Measurements from ENCODE around the gene TRIP10. TPM values are rescaled to one million over a fixed set of nuclear protein-coding genes. Genes with fewer than 3 reads are reported as not detected.
"Not testable (repeated sequence)": the region's sequence is repeated elsewhere in the genome, so short reads cannot be mapped to it uniquely, and the experiment has no call there.

The TRIP10 gene
- total and polyA plus RNA-seq, 4 donors = 68.6 to 261 (median 119) TPM

DNA sequence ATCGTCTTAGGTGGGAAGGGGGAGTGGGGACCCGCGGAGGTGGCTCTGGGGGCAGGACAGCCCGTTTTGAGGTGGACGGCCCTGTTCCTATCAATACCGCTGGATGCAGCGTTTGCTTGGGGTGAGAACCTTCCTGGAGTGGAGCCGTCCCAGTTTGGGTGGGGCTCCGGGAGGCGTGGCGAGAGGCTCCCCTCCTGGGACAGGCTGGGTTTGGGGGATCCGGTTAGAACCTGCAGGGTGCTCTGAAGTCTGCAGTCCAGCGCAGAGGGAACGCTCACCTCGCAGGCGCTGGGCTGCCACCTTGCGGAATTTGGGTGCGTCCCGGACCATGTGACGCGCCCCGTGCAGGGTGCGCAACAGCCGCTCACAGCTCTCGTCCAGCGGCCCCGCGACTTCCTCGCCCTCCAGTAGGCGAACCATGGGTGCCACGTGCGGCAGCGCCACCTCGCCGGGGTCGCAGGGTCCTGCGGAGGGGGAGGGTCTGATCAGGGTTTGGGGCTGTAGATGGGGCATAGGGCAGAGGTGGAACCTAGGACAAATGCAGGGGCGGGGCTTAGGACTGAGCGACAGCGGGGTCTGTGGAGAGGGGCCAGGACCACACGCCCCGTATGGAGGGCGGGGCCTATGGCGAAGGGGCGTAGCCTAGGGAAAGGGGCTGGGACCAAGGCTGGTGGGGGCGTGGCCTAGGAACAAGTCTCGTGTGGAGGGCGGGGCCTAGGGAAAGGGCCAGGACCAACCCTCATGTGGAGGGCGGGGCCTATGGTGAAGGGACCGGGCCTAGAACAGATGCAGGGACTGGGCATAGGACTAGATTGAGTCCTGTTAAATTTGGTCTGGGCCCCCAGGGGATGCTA, 13.9 kb downstream of the TRIP10 start:
- 3 to 4% methylated on average over 50 of the region's 50 CpGs for WGBS, 2 donors
- Histone ChIP-seq H3K27me3 (ENCODE audit: control insufficient read depth in 1 of 2, insufficient read depth in 2 of 2, low read length in 1 of 2) (no peaks in the 10 kb centered on the region), H3K27ac (ENCODE audit: low read depth in 1 of 2, low read length in 2 of 2) (peak overlapping the region in 1 of 2 donors; percentile 4), H3K36me3 (ENCODE audit: control insufficient read depth in 1 of 2, insufficient read depth in 2 of 2, low read length in 1 of 2) (peaks cover 2 to 4% of the 10 kb centered on the region in 2 donors), H3K4me3 (ENCODE audit: low read length in 2 of 2) (no peak overlapping the region), H3K4me1 (ENCODE audit: control insufficient read depth in 1 of 2, insufficient read depth in 2 of 2, low read length in 2 of 2) (no peaks in the 10 kb centered on the region), H3K9me3 (ENCODE audit: control insufficient read depth, low read length) (no peaks in the 10 kb centered on the region)
- ATAC-seq (ENCODE audit: low FRiP score) (peak; percentile 87), DNase-seq (peak; percentile 83 to 93)
- intact Hi-C loops (cut with DNase I) = no loop called here

DNA sequence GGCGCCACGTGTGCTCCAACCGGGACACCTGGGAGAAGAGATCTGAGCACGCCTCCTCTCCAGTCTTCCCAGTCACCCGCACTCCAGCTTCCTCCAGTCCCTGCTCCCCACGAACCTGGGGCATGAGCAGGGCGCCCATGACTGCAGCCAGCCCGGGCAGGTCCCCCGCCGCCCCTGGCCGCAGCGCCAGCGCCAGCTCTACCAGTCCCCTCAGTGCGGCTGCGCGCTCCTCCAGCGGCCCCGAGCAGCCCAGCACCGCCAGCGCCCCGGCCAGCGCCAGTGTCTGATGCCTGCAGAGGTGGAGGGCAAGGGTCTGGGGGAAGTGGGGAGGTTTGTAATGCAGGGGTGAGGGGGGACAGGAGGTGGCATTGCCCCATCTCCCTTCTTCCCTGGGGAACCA, 14.7 kb downstream of the TRIP10 start:
- Histone ChIP-seq H3K27ac (ENCODE audit: low read depth in 1 of 2, low read length in 2 of 2) (no peak overlapping the region), H3K27me3 (ENCODE audit: control insufficient read depth in 1 of 2, insufficient read depth in 2 of 2, low read length in 1 of 2) (no peaks in the 10 kb centered on the region), H3K9me3 (ENCODE audit: control insufficient read depth, low read length) (no peaks in the 10 kb centered on the region), H3K4me1 (ENCODE audit: control insufficient read depth in 1 of 2, insufficient read depth in 2 of 2, low read length in 2 of 2) (no peaks in the 10 kb centered on the region), H3K4me3 (ENCODE audit: low read length in 2 of 2) (no peak overlapping the region), H3K36me3 (ENCODE audit: control insufficient read depth in 1 of 2, insufficient read depth in 2 of 2, low read length in 1 of 2) (peaks cover 2 to 4% of the 10 kb centered on the region in 2 donors)
- intact Hi-C loops (cut with DNase I) = no loop called here
- no peak for DNase-seq
- 94 to 95% methylated on average over 22 of the region's 22 CpGs for WGBS, 2 donors
- no peak for ATAC-seq (ENCODE audit: low FRiP score)

DNA sequence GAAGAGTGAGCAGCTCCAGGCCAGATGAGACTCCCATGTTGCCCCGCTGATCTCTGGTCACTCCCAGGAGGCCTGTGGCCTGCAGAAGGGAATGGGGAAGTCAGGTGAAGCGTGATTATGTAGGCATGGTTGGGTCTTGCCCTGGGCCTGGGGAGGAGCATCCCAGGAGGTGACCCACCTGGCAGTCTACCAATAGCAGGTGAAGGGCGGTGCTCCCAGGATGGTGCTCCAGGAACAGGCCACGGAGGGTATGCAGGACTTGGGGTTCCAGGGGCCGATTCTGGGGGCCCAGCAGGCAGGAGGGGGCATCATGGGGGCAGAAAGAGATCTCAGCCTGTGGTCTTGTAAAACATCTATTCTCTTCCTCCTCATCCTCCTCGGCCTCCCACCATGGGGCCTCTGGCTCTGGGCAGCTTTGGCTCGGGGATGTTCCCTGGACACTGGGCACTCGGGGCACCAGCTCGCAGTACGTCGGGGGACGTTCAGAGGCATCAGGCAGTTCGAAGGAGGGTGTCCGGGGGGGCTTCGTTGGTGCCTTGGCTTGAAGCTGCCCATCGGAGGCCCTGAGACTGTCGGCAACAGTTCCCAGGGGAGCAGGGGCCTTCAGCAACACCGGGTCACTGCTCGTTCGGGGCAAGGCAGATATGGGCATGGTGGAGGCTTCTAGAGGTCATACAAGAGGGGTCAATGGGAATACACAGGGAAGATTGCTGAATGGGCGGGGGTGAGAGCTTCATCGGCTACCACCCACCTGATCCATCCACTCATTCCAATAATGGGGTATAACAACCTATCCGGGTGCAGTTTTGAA, 15.4 kb downstream of the TRIP10 start:
- intact Hi-C loops (cut with DNase I) = no loop called here
- no peak for DNase-seq

GRCh38 chr19:6760606-6761005, 21.1 kb downstream of the TRIP10 start:
- no peak overlapping the region for H3K4me3 ChIP-seq (ENCODE audit: low read length in 2 of 2)
- H3K27ac ChIP-seq (ENCODE audit: low read depth in 1 of 2, low read length in 2 of 2) = no peak overlapping the region
- H3K4me1 ChIP-seq (ENCODE audit: control insufficient read depth in 1 of 2, insufficient read depth in 2 of 2, low read length in 2 of 2) = no peaks in the 10 kb centered on the region
- H3K9me3 ChIP-seq (ENCODE audit: control insufficient read depth, low read length) = peaks cover 1% of the 10 kb centered on the region
- H3K27me3 ChIP-seq (ENCODE audit: control insufficient read depth in 1 of 2, insufficient read depth in 2 of 2, low read length in 1 of 2) = no peaks in the 10 kb centered on the region
- ATAC-seq (ENCODE audit: low FRiP score) = no peak
- whole genome bisulfite sequencing, 2 donors = 92 to 94% methylated on average over 17 of the region's 17 CpGs
- DNase-seq = no peak
- H3K36me3 ChIP-seq (ENCODE audit: control insufficient read depth in 1 of 2, insufficient read depth in 2 of 2, low read length in 1 of 2) = no peaks in the 10 kb centered on the region
- intact Hi-C loops (cut with DNase I) = no loop called here

More for the DNA sequence above, 15.4 kb downstream of the TRIP10 start:
- no peaks in the 10 kb centered on the region for H3K27me3 ChIP-seq (ENCODE audit: control insufficient read depth in 1 of 2, insufficient read depth in 2 of 2, low read length in 1 of 2)
- H3K27ac ChIP-seq (ENCODE audit: low read depth in 1 of 2, low read length in 2 of 2) = no peak overlapping the region
- no peaks in the 10 kb centered on the region for H3K4me1 ChIP-seq (ENCODE audit: control insufficient read depth in 1 of 2, insufficient read depth in 2 of 2, low read length in 2 of 2)
- 89 to 94% methylated on average over 22 to 23 of the region's 23 CpGs for WGBS, 2 donors
- ATAC-seq (ENCODE audit: low FRiP score) = no peak
- peaks cover 2 to 4% of the 10 kb centered on the region in 2 donors for H3K36me3 ChIP-seq (ENCODE audit: control insufficient read depth in 1 of 2, insufficient read depth in 2 of 2, low read length in 1 of 2)
- no peaks in the 10 kb centered on the region for H3K9me3 ChIP-seq (ENCODE audit: control insufficient read depth, low read length)
- no peak overlapping the region for H3K4me3 ChIP-seq (ENCODE audit: low read length in 2 of 2)

GRCh38 chr19:6761053-6761676, 21.7 kb downstream of the TRIP10 start:
- DNase-seq = no peak
- Histone ChIP-seq H3K4me3 (ENCODE audit: low read length in 2 of 2) (no peak overlapping the region), H3K27ac (ENCODE audit: low read depth in 1 of 2, low read length in 2 of 2) (no peak overlapping the region), H3K4me1 (ENCODE audit: control insufficient read depth in 1 of 2, insufficient read depth in 2 of 2, low read length in 2 of 2) (no peaks in the 10 kb centered on the region), H3K27me3 (ENCODE audit: control insufficient read depth in 1 of 2, insufficient read depth in 2 of 2, low read length in 1 of 2) (no peaks in the 10 kb centered on the region), H3K9me3 (ENCODE audit: control insufficient read depth, low read length) (peaks cover 1% of the 10 kb centered on the region), H3K36me3 (ENCODE audit: control insufficient read depth in 1 of 2, insufficient read depth in 2 of 2, low read length in 1 of 2) (no peaks in the 10 kb centered on the region)
- no peak for ATAC-seq (ENCODE audit: low FRiP score)
- intact Hi-C loops (cut with DNase I) = no loop called here
- 70 to 93% methylated on average over 4 of the region's 4 CpGs for WGBS, 2 donors

- H3K36me3 ChIP-seq (ENCODE audit: control insufficient read depth in 1 of 2, insufficient read depth in 2 of 2, low read length in 1 of 2); H3K27ac ChIP-seq (ENCODE audit: low read depth in 1 of 2, low read length in 2 of 2); H3K27me3 ChIP-seq (ENCODE audit: control insufficient read depth in 1 of 2, insufficient read depth in 2 of 2, low read length in 1 of 2); H3K9me3 ChIP-seq (ENCODE audit: control insufficient read depth, low read length); H3K4me3 ChIP-seq (ENCODE audit: low read length in 2 of 2); intact Hi-C loops (cut with DNase I); DNase-seq; ATAC-seq (ENCODE audit: low FRiP score); H3K4me1 ChIP-seq (ENCODE audit: control insufficient read depth in 1 of 2, insufficient read depth in 2 of 2, low read length in 2 of 2): not testable (repeated sequence)
- 82 to 90% methylated on average over 8 of the region's 8 CpGs for WGBS, 2 donors
These were observed 22.8 kb downstream of the TRIP10 start for GRCh38 chr19:6762253-6762797.

DNA sequence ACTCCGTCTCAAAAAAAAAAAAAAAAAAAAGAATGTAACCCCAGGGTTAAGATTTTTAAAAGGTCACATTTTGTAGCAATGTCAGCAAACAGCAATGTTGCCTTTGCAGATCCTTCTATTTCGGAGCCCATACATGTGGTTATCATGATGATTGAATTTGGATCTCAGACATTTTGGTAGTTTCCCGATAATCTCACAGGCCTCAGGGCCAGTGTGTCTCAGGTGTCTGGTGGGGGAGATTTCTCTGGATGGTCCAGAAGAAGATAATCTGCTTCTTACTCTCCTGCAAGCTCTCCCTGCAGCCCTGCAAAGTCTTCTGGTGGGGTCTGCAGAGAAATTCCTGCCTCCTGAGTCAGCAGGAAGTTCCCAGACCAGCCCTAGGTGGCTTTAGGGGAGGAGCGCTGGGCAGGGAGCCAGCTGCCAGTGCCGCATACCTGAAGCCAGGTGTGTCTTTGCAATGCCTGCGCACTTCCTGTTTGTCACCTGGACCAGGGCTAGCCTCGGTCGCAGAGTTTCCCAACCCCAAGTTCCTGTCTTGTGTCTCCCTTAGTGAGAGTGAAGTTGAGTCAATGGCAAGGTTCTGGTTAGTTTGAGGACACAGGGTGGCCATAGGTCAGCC, 26.4 kb downstream of the TRIP10 start:
- no peak for DNase-seq
- Histone ChIP-seq H3K4me1 (ENCODE audit: control insufficient read depth in 1 of 2, insufficient read depth in 2 of 2, low read length in 2 of 2) (no peaks in the 10 kb centered on the region), H3K36me3 (ENCODE audit: control insufficient read depth in 1 of 2, insufficient read depth in 2 of 2, low read length in 1 of 2) (no peaks in the 10 kb centered on the region), H3K4me3 (ENCODE audit: low read length in 2 of 2) (no peak overlapping the region), H3K9me3 (ENCODE audit: control insufficient read depth, low read length) (peaks cover 1% of the 10 kb centered on the region), H3K27me3 (ENCODE audit: control insufficient read depth in 1 of 2, insufficient read depth in 2 of 2, low read length in 1 of 2) (no peaks in the 10 kb centered on the region), H3K27ac (ENCODE audit: low read depth in 1 of 2, low read length in 2 of 2) (no peak overlapping the region)
- WGBS, 2 donors = 21 to 28% methylated on average over 8 of the region's 8 CpGs
- intact Hi-C loops (cut with DNase I) = no loop called here
- no peak for ATAC-seq (ENCODE audit: low FRiP score)

DNA sequence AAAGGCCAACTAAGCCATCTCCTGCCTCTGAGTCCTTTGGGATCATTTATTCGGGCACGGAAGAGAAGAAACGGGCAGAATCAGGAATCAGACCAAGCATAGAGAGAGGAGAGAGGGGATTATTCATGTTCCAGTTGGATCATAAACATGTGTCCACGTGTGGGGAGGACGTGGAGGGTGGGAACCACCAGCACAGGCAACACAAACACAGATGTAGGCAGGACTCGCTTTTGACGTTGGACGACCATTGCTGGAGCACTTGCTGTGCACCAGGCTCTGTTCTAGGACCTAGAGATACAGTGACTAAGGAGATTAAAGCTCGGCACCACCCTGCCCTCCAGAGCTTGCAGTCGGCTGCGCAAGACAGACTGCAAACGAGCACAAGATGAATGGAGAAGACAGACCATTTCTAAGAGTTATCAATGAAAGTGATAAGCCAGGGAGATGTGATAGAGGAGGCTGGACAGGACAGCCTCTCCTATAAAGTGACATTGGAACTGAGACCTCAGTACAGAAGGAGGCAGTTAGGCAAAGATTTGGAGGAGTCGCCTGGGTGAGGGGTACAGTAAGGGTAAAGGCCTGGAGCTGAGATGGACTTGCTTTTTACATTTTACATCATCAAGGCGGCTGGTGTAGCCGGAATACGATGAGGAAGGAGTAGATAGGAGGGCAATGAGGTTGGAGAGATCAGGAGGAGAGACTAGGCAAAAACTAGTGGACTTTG, 27.0 kb downstream of the TRIP10 start:
- WGBS, 2 donors = 22 to 27% methylated on average over 16 of the region's 16 CpGs
- ATAC-seq (ENCODE audit: low FRiP score) (no peak), DNase-seq (no peak)
- H3K27me3 ChIP-seq (ENCODE audit: control insufficient read depth in 1 of 2, insufficient read depth in 2 of 2, low read length in 1 of 2) = no peaks in the 10 kb centered on the region
- no peak overlapping the region for H3K27ac ChIP-seq (ENCODE audit: low read depth in 1 of 2, low read length in 2 of 2)
- no peak overlapping the region for H3K4me3 ChIP-seq (ENCODE audit: low read length in 2 of 2)
- intact Hi-C loops (cut with DNase I) = no loop called here
- no peaks in the 10 kb centered on the region for H3K4me1 ChIP-seq (ENCODE audit: control insufficient read depth in 1 of 2, insufficient read depth in 2 of 2, low read length in 2 of 2)
- no peaks in the 10 kb centered on the region for H3K9me3 ChIP-seq (ENCODE audit: control insufficient read depth, low read length)
- no peaks in the 10 kb centered on the region for H3K36me3 ChIP-seq (ENCODE audit: control insufficient read depth in 1 of 2, insufficient read depth in 2 of 2, low read length in 1 of 2)

All from aorta (tissue), 5 donors.